Subcutaneous abdominal adipose tissue (tissue), 5 donors: ENCODE measurements around the gene CARD14.
"Not testable (repeated sequence)": the region's sequence is repeated elsewhere in the genome, so short reads cannot be mapped to it uniquely, and the experiment has no call there.

Experiments used
- H3K27ac ChIP-seq: one replicate; pipeline ENCODE4 v1.7.0; 2013; ENCODE audit warnings: low read depth, mild to moderate bottlenecking, inconsistent platforms, low read length, moderate library complexity
- H3K27me3 ChIP-seq, 5 donors: one replicate each; pipeline ENCODE4 v1.7.0; 2013; ENCODE audit warnings: low read length in 5 of 5, inconsistent platforms in 1 of 5; ENCODE audit not compliant: control insufficient read depth in 5 of 5, insufficient read depth in 4 of 5
- H3K36me3 ChIP-seq, 5 donors: one replicate each; pipeline ENCODE4 v1.7.0; 2013; ENCODE audit warnings: low read length in 5 of 5; ENCODE audit not compliant: control insufficient read depth in 5 of 5, insufficient read depth in 5 of 5
- H3K4me1 ChIP-seq, 5 donors: one replicate each; pipeline ENCODE4 v1.7.0; 2013; ENCODE audit warnings: low read length in 5 of 5, mild to moderate bottlenecking in 3 of 5, moderate library complexity in 1 of 5; ENCODE audit not compliant: control insufficient read depth in 5 of 5, insufficient read depth in 5 of 5
- H3K4me3 ChIP-seq, 5 donors: one replicate each; pipeline ENCODE4 v1.7.0; 2013; ENCODE audit warnings: low read length in 5 of 5, low read depth in 1 of 5
- H3K9ac ChIP-seq, 5 donors: one replicate each; pipeline ENCODE4 v1.7.0; 2013; ENCODE audit warnings: low read length in 5 of 5, mild to moderate bottlenecking in 4 of 5, moderate library complexity in 3 of 5
- H3K9me3 ChIP-seq, 5 donors: one replicate each; pipeline ENCODE4 v1.7.0; 2013; ENCODE audit warnings: low read length in 5 of 5; ENCODE audit not compliant: control insufficient read depth in 5 of 5
- donor health status: healthy.
- donor health status: healthy.
- donor health status: healthy.
- donor health status: healthy.
- donor health status: healthy.

CARD14 gene

DNA sequence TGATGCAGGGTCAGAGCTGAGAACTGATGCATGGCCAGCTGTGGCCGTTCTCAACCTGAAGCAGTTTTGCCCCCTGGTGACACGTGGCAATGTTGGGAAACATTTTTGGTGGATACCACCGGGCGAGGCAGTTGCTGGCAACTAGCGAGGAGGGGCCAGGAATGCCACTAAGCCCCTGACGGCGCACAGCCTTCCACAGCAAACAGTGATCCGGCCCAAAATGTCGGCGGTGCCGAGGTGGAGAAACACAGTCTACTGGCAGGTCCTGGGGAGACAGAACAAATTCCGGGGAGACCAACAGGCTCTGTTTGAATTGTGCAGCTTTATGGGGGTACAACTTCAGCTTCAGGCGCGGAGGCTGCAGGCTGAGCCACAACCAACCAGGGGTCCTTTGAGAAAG is 58.6 kb downstream of the CARD14 start:
- peaks cover 4 to 35% (median 25%) of the 10 kb centered on the region in 5 donors for H3K36me3 ChIP-seq
- H3K27ac ChIP-seq: no peak overlapping the region
- H3K9ac ChIP-seq: no peak overlapping the region
- no peak overlapping the region for H3K4me3 ChIP-seq
- no peaks in the 10 kb centered on the region for H3K27me3 ChIP-seq
- peaks cover 3 to 19% (median 18%) of the 10 kb centered on the region in 5 donors for H3K9me3 ChIP-seq
- peaks cover 0 to 3% (median 0%) of the 10 kb centered on the region in 5 donors for H3K4me1 ChIP-seq

DNA sequence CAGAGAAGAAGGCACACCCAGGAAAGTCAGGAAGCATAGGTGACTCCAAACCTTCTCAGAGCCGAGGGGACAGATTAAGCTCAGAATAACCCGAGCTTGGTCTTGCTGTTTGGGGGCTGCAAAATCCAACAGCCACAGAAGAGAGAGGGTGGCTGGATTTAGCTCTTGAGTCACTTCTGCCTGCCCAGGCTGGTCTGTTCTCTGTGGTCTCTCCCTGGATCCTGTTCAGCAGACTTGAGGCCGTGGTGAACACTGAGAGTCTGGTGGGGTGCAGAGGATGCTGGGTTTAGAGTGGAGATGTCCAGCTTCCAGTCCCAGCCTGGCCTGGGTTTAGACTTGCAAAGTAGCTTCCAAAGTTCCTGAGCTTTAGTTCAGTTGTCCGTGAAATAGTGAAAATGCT is 59.2 kb downstream of the CARD14 start:
- H3K27ac ChIP-seq: no peak overlapping the region
- H3K4me3 ChIP-seq: no peak overlapping the region
- H3K9ac ChIP-seq: no peak overlapping the region
- peaks cover 3 to 21% (median 18%) of the 10 kb centered on the region in 5 donors for H3K9me3 ChIP-seq
- no peaks in the 10 kb centered on the region for H3K27me3 ChIP-seq
- H3K4me1 ChIP-seq: peaks cover 0 to 1% (median 0%) of the 10 kb centered on the region in 5 donors
- H3K36me3 ChIP-seq: peaks cover 4 to 37% (median 25%) of the 10 kb centered on the region in 5 donors

- Histone ChIP-seq H3K4me1 (no peaks in the 10 kb centered on the region), H3K9me3 (peaks cover 3 to 21% (median 18%) of the 10 kb centered on the region in 5 donors), H3K4me3 (no peak overlapping the region), H3K27me3 (no peaks in the 10 kb centered on the region), H3K36me3 (peaks cover 4 to 44% (median 33%) of the 10 kb centered on the region in 5 donors), H3K9ac (no peak overlapping the region), H3K27ac (no peak overlapping the region)
These were observed 62.6 kb downstream of the CARD14 start for GRCh38 chr17:80232438-80232837.

DNA sequence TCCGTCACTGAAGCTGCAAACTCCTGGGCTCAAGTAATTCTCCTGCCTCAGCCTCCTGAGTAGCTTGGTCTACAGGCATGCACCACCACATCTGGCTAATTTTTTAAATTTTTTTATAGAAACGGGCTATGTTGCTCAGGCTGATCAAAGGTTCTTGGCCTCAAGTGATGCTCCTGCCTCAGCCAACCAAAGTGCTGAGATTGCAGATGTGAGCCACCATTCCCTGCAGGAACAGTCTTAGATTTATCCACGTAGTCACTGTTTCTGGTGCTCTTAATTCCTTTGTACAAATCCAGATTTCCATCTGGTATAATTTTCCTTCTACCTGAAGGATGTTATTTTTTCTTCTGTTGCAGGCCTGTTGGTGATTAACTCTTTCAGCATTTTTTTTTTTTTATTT is 63.4 kb downstream of the CARD14 start:
- Histone ChIP-seq H3K27ac (no peak overlapping the region), H3K4me3 (no peak overlapping the region), H3K27me3 (no peaks in the 10 kb centered on the region), H3K36me3 (peaks cover 4 to 46% (median 34%) of the 10 kb centered on the region in 5 donors), H3K4me1 (peaks cover 0 to under 1% (median 0%) of the 10 kb centered on the region in 5 donors), H3K9ac (no peak overlapping the region), H3K9me3 (peaks cover 3 to 21% (median 18%) of the 10 kb centered on the region in 5 donors)

DNA sequence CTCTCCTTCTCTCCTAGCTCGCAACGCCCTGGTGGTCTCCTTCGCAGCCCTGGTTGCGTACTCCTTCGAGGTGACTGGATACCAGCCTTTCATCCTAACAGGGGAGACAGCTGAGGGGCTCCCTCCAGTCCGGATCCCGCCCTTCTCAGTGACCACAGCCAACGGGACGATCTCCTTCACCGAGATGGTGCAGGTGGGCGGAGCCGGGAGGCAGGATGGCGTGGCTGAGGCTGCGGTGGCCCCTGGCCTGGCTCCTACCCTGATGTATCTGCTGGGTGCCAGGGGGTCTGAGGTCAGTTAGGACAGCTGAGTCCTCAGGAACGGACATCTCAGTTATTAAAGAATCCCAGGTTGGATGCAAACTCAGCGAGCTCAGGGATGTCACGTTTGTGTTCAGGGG is 67.1 kb downstream of the CARD14 start:
- Histone ChIP-seq H3K27me3 (no peaks in the 10 kb centered on the region), H3K4me3 (no peak overlapping the region), H3K27ac (no peak overlapping the region), H3K4me1 (peaks cover 0 to 3% (median 0%) of the 10 kb centered on the region in 5 donors), H3K9ac (no peak overlapping the region), H3K9me3 (peaks cover 3 to 17% (median 13%) of the 10 kb centered on the region in 5 donors), H3K36me3 (peaks cover 0 to 44% (median 36%) of the 10 kb centered on the region in 5 donors)

- H3K36me3 ChIP-seq: peaks cover 0 to 49% (median 40%) of the 10 kb centered on the region in 5 donors
- no peaks in the 10 kb centered on the region for H3K27me3 ChIP-seq
- H3K9ac ChIP-seq: no peak overlapping the region
- H3K9me3 ChIP-seq: peaks cover 3 to 12% (median 10%) of the 10 kb centered on the region in 5 donors
- no peak overlapping the region for H3K4me3 ChIP-seq
- H3K27ac ChIP-seq: no peak overlapping the region
- H3K4me1 ChIP-seq: peaks cover 0 to 3% (median 0%) of the 10 kb centered on the region in 5 donors
These were observed 67.6 kb downstream of the CARD14 start for GRCh38 chr17:80237386-80237785.

GRCh38 chr17:80242505-80242904 is 72.7 kb downstream of the CARD14 start:
- H3K9me3 ChIP-seq: no peaks in the 10 kb centered on the region
- H3K4me1 ChIP-seq: peaks cover 0 to 3% (median 0%) of the 10 kb centered on the region in 5 donors
- H3K4me3 ChIP-seq: no peak overlapping the region
- H3K9ac ChIP-seq: no peak overlapping the region
- H3K27ac ChIP-seq: no peak overlapping the region
- no peaks in the 10 kb centered on the region for H3K27me3 ChIP-seq
- peaks cover 0 to 58% (median 56%) of the 10 kb centered on the region in 5 donors for H3K36me3 ChIP-seq

DNA sequence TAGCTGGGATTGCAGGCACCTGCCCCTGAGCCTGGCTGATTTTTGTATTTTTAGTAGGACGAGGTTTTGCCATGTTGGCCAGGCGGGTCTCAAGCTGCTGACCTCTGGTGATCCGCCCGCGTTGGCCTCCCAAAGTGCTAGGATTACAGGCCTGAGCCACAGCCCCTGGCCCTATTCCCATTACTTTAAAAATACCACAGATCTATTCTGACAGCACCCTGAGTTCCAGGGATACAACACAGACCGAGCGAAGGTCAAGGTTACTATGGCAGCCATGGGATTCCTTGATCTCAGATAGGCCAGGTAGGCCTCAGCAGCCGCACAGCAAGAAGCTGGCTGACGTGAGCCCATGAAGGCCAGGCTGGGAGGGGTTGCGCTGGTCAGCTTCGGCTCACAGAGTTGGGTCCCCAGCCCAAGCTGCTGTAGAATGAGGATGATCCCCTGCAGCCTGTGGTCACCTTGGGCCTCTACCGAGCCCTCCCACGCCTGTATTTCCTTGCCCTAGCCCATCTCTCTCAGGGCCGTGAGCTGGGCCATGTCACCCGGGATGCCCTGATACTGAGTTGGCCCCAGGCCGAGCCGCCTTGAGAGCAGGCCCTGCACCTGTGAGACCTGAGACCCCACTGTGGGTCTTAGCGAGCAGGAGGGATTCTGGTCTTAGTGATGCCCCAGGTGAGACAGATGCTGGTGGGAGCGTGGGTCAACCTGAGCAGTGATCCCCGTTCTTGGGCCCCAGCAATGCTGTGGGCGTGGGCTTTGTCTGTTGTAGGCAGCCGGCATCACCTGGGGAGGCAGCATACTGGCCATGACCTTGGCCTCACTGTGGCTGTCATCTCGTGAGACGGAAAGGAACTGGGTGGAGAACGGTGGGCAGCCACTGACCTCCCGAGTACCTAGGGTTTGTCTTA is 74.0 kb downstream of the CARD14 start:
- H3K36me3 ChIP-seq: peaks cover 0 to 60% (median 48%) of the 10 kb centered on the region in 5 donors
- H3K27me3 ChIP-seq: no peaks in the 10 kb centered on the region
- no peak overlapping the region for H3K4me3 ChIP-seq
- H3K9ac ChIP-seq: peak overlapping the region in 1 of 5 donors; percentile 47
- no peak overlapping the region for H3K27ac ChIP-seq
- H3K4me1 ChIP-seq: no peaks in the 10 kb centered on the region
- H3K9me3 ChIP-seq: no peaks in the 10 kb centered on the region

GRCh38 chr17:80244448-80244847 is 74.6 kb downstream of the CARD14 start:
- not testable (repeated sequence) for H3K9ac ChIP-seq, H3K27ac ChIP-seq, H3K4me3 ChIP-seq, H3K4me1 ChIP-seq, H3K9me3 ChIP-seq, H3K27me3 ChIP-seq
- H3K36me3 ChIP-seq: peaks cover 0 to 67% (median 54%) of the 10 kb centered on the region in 5 donors

DNA sequence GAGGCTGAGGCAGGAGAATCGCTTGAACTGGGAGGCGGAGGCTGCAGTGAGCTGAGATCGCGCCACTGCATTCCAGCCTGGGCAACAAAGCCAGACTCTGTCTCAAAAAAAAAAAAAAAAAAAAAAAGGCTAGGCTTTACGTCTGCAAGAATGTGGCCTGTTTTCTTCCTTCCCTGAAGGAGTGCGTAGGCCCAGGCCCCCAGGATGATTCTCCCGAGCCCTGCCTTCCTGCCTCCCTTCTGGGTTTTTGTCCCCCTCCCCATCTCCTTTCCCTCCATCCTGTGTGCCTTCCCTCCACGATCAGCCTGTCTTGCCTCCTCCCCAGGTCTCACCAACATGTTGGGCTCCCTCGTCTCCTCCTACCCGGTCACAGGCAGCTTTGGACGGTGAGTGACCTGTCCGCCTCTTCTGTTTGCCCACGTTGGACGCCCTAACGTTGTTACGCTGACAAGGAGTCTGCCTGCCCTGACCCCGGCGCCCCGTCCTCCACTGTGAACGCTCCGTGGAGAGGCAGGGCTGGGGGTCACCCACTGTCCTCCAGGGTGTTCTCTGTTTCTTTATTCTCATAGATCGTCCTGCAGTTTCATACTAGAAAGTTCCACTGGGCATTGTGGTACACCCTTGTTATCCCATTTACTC is 75.2 kb downstream of the CARD14 start:
- H3K4me3 ChIP-seq: no peak overlapping the region
- H3K36me3 ChIP-seq: peaks cover 0 to 70% (median 54%) of the 10 kb centered on the region in 5 donors
- no peaks in the 10 kb centered on the region for H3K27me3 ChIP-seq
- H3K9me3 ChIP-seq: no peaks in the 10 kb centered on the region
- H3K9ac ChIP-seq: no peak overlapping the region
- no peak overlapping the region for H3K27ac ChIP-seq
- H3K4me1 ChIP-seq: no peaks in the 10 kb centered on the region
